GM18502 (cell line): Measurements from ENCODE around the gene KRT13.
"Not testable (repeated sequence)": the region's sequence is repeated elsewhere in the genome, so short reads cannot be mapped to it uniquely, and the experiment has no call there.

Source experiments
- ATAC-seq: cut with Tn5 transposase; IDR thresholded peaks from one replicate; pipeline ENCODE4 v1.9.1; 2021; ENCODE audit warnings: mild to moderate bottlenecking; ENCODE audit not compliant: unreplicated experiment, poor library complexity

Gene KRT13

DNA sequence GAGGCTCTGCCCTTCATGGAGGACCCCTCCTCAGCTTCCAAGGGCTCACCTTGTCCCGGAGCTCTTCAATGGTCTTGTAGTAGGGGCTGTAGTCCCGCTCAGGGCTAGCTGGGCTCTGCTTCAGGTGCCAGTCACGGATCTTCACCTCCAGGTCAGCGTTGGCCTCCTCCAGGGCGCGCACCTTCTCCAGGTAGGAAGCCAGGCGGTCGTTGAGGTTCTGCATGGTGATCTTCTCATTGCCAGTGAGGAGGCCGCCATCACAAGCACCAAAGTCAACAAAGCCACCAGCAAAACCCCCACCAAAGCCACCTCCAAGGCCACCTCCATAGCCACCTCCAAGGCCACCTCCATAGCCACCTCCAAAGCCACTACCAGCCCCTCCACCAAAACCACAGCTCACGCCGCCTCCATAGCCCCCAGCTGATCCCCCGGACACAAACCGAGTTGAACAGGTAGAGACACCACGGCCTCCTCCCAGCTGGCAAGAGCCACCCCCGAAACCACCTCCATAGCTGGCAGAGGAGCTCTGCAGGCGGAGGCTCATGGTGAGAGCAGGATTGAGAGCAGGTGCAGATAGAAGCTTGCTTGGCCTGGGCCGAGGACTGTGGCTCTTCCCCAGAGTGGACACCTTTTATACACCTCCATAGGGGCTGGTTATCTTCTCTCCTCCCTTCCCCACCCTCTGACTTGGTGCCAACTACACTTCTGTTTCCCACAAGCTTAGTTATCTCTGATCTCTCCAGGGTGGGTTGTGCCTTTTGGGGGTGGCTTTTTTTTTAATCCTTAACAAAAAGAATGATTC lies at the start of gene KRT13:
Gene KRT13, minus strand, starts transcription at position 606 of the 802 bp plus-strand sequence. Its CDS starts 62 bp downstream, at position 544.
- ATAC-seq = no peak

DNA sequence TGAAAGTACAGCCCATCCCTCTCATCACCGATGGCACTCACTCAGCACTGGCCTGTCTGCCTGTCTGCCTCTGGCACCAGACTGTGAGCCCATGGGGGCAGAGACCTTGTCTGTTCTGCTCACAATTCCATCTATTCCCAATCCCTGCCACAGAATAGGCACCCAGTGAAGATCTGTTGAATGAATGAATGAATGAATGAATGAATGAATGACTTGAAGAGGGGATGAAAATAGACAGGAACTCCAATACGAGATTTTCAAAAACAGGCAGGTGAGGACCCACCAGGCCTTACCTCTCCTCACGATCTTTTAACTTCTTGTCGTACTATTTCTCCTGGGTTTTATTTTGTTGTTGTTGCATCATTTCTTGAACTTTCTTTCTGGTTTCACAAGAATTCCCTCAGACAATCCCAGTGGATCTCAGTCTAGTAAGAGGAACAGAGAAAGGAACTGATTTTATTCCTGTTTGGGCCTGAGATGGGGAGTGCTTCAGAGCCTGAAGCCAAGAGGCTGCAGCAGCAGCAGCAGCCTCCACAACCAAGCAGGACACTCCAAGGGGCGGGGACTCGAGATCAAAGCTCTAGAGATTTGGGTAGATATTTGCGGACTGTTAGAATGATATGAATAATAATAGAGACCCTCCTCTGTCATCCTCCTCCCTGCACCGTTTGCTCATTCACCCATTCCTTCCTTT lies 48.7 kb upstream of the KRT13 start:
- no peak for ATAC-seq

DNA sequence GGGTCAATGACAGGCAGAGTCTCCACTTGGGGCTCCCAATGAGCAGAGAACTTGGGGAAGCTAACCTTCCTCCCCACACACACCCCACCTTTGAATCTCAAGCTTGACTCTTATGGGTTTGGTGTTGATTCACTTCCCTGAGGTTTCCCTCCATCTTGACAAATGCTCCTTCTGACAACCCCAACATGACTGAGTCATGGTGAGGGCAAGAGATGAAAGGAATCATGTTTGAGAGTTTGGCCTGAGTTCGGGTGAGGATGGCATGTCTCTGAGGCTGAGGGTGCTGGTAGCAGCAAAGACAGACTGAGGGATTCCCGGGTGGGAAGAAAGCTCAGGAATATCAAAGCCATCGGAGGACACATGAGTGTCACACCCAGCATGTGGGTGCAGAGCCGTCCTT lies 47.8 kb upstream of the KRT13 start:
- no peak for ATAC-seq

DNA sequence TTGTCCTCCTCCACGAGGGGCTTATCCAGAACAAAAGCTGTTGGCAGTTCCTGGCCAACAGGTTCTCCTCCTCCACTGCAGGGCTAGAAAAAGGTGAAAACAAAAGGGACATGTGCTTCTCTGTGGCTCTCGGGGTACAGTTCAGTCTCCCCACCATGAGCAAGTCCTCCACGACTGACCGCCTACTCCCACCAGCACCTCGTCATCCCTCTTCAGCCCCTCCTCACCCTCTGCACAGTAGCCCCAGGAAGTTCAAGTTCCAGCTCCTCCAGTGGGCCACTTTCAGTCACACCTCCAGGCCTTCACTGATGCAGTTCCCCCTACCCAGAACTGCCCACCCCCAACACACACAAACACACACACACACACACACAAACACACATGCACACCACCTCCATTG lies 47.0 kb upstream of the KRT13 start:
- ATAC-seq = no peak

DNA sequence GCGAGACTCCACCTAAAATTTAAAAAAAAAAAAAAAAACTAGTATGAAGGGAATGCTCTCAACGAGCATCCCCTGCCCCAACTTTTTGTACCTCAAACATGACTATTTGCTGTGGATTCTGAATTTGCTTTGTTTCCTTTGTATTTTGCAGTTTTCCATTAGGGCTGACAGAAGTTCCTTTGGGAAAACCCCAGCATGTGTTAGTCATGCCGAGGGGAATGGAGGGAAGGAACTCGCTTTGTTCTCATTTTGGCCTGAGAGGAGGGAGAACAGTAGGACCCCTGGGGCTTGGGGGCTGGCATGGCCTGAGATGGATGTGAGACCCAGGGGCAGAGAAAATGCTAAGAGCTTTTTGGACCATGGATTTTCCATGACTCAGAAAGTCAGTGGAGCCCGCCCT lies 46.0 kb upstream of the KRT13 start:
- no peak for ATAC-seq

DNA sequence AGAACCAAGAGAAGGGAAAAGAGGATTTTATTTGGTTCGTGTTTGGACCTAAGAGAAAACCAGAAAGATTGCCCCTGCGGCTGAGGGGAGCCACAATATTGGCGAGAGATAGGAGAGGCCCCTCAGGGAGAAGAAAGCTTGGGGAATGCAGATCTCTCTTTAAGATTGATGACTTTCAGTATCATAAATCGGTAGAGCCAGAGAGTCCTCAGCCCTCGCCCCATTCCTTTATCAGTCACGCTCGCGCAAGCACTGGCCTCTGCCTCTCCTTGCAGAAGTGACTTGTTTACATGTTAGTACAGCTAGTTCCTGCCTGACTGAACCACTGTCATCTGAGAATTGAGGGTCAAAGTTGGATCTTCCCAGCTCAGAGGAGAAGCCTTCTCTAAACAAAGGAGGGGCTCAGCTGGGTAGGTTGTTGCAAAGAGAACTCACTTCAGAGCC lies 44.2 kb upstream of the KRT13 start:
- ATAC-seq = no peak

DNA sequence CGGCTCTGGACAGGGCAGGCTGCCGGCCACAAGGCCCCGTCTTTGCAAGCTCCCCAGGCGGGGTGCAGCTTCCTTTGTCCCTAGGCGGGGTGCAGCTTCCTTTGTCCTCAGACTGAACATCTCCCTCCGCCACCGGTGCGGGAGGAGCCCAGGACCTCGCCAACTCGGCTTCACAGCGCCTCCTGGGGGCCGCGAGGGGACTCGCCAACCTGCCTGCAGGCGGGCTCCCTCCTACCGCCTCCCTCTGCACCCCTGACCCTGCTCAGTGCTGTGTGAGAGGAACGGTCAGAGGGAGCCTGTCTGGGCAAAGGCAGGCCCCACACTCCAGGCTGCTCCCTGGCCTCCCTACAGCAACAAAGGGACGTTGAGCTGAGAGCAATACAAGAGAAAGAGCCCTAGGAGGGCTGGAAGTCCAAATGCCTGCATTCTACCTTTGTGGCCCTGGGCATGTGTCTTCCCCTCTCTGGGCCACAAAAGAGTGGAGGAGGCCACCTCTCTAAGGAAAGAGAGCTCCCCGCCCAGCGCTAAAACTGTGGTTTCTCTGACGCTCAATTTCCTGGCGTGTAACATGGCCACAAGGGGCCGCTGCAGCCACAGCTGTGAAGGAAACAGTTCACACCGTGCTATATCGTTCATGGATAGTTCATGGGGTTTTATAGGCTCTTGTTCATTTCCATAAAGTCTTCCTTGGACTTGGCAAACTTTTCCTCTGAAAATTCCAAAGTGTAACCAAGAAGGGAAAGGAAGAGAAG lies 43.6 kb upstream of the KRT13 start:
- no peak for ATAC-seq

DNA sequence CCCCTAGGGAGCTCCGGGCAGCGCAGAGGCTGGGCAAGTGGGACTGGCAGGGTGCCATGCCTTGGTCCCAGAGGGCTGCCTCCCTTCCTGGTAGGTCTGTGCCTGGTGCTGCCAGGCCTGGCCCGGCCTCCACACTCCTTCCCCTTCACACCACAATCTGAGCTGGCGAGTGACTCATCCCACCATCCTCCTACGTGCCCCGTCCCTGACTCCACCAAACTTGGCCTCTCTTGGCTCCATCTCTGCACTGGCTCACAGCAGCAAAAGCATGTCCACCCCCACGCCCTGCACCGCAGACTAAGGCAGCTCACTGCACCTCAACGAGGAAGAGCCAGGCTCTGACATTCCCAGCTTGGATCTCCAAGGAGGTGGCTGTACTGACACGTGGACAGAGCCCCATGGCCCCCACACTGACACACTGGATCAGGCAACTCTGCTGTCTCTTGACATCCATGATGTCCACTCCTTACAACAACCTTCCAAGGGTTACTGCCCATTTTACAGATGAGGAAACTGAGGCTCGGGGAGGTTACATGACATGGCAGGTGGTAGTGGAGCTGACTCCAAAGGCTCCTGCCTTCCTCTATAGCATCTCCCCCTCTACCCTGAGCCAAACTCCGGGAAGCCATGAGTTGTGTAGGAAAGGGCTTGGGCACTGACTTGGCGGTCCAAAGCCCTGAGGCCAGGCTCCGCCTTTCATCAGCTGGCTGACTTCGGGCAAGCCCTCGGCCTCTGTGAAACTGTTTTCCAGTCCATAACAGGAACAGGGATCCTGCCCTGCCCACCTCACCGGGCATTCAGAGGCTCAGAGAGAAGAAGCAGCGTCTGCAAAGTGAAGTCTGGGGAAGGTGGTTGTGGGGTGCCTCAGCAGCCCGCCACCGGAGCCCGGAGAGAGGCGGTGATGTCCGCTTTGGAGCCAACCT lies 42.8 kb upstream of the KRT13 start:
- no peak for ATAC-seq

DNA sequence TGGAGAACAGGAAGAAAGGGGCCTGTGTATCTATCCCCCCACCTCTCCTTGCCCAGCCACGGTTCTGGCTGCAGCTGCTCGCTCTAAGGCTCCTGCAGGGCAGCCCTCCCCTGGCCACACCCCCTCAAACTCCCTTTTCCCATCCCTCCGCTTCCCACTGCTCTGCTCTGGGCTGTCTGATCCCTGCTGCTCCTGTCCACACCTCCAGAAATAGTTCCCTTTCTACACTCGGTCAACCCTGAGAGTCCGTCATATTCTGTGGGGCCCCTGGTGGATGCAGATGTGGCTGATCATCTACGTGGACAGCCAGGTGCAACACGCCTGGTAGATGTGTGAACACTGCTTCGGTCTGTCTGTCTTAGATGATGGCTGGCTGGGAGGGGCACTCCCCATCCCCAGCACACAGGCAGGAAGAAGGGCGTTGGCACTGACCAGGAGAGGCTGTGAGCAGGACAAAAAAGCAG lies 42.0 kb upstream of the KRT13 start:
- no peak for ATAC-seq

DNA sequence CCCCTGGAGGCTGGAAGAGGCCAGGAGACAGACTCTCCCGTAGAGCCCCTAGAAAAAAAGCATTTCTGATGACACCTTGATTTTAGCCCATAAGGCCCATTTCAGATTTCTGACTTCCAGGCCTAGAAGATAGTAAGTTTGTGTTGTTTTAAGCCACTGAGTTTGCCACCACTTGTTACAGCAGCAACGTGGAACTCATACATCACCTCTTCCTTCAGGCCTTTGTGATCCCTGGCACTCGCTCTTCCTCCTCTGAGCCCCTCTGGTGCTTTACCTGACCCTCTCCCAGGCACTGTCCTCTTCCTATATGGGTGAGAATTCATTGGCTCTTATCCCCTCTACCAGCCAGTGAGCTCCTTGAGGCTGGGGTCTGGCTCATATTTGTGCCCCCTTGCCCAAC lies 41.4 kb upstream of the KRT13 start:
- no peak for ATAC-seq

DNA sequence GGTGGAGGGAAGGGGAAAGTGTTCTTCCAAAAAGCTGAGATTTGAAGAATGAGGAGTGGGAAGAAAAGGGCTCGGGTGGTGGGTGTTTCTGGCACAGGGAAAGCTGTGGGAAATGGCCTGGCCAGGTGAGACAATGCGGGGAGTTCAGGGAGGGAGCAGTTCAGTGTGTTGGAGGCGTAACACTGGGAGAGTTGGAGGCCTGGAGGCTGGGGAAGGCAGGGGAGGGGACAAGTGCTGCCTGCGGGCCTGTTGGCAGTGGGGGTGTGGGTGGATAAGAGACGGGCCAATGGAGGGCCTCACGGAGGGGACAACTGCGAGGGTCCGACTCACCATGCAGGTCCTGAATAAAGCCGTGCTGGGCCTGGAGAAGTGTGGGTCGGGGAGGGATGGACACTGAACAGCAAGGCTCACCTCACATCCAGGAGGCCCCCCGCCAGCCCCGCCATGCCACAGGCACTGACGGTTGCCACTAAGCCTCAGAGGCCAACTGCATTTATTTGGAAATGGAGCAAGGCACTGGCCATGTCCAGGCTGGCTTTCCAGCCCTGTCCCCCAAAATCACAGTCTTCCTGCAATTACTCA lies 40.5 kb upstream of the KRT13 start:
- ATAC-seq = no peak

DNA sequence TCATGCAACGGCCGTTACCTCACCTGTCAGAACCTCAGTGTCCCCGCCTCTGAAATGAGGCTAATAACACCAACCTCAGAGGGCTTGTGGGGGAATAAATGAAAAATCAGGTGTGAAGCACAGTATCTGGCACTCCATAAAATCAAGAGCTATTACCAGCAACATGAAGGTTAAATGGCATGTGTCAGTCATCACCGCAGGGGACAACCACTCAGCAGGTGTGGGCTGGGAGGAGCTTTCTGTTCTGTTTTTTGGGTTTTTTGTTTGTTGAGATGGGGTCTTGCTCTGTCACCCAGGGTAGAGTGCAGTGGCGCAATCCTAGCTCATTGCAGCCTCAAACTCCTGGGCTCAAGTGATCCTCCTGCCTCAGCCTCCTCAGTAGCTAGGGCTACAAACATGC lies 39.5 kb upstream of the KRT13 start:
- ATAC-seq = no peak

DNA sequence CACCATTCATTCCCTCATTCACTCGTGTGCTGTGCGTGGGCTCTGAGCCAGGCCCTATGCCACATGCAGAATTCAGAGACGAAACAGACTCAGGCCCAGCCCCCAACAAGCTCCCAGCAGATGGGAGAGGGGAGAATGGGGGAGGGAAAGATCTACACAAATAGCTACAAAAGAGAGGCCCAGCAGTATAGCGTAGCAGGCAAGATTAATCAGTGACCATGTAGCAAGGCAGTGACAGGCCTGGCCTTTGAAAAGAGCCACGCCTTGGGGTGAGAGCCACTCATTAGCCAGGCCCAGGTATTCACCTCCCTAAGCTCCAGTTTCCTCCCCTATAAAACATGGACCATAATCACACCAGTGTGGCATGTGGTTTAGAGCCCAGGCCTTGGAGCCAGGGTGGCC lies 39.1 kb upstream of the KRT13 start:
- ATAC-seq = no peak

DNA sequence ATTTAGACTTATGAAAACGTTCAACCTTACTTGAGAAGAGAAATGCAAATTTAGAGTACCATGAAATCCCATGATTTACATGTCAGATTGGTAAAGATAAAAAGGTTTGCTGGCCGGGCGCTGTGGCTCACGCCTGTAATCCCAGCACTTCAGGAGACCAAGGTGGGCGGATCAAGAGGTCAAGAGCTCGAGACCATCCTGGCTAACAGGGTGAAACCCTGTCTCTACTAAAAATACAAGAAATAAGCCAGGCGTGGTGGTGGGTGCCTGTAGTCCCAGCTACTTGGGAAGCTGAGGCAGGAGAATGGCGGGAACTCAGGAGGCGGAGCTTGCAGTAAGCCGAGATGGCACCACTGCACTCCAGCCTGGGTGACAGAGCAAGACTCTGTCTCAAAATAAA lies 37.4 kb upstream of the KRT13 start:
- not testable (repeated sequence) for ATAC-seq

DNA sequence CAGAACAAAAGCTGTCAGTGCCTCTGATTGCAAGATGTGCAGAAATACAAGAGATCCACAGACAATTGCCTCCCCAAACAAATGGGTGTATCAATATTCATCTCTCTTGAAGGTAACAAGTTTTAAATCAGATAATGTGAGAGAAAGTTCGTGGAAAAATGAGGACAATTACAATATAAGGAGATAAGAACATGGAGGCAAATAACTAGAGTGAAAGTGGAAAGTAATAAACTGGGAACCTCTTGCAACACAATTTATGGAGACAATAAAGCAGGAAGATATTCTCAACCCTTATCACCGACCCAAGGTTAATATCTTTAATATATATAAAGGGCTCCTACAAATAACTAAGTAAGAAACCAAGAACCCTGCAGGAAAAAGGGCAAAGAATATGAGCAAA lies 36.9 kb upstream of the KRT13 start:
- ATAC-seq = no peak

DNA sequence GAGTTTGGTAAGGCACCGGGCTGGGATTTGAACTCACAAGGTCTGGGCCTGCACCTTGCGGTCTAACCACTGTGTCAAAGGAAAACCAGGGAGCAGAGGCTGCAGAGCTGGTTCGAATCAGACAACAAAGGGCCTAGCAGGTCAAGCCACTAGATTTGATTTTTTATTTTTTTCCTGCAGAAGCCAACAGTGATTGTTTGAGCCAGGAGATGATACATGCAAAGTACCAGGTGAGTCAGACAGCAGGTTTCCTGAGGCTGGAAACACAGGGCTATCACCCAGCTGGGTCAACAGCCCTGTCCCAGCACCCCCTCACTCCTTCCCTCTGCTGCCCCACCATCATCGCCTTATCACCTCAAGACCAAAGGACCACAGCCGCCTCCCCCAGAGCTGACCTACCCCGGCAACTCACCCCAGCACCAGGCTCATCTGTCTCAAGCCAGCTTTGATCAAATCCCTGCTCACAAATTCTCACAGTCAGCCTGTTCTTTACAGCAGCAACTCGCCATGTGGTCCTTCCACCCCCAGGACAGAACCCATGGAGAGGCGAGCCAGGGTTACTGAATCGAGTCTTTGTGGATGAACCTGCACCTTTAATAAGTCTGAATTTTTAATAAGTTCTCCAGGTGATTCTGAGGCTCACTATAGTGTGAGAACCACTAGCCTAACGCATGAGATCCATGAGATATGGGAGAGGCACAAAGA lies 35.7 kb upstream of the KRT13 start:
- no peak for ATAC-seq

DNA sequence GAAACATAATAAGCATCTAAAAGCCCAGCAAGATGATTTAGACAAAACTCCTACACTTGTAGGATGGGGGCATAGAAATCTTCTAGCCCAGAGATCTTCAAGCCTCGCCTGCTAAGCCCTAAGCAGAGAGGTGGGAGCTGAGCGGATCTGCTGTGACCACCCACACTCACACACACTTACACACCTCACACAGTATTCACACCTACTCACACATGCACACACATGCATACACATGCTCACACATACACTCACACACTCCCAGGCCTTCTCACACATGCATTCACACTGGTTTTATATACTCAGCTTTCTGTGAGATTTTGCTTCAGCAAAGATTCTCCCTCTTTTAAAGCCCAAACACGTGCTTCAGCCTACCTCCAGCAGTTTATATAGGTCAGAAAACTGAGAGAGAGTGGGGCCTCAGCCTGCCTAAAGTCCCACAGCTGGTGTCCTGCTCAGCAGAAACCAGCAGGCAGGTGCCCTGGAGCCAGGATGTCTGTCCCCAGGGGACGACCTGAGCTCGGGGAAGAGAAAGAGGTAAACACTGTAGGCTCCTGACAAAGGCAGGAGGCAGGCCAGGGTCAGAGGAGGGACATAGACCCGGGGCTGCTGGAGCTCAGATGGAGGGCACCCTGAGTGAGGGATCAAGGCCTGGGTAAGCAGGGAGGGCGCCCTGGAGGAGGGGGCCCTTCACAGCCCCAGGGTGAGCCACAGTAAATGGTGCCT lies 34.7 kb upstream of the KRT13 start:
- no peak for ATAC-seq

DNA sequence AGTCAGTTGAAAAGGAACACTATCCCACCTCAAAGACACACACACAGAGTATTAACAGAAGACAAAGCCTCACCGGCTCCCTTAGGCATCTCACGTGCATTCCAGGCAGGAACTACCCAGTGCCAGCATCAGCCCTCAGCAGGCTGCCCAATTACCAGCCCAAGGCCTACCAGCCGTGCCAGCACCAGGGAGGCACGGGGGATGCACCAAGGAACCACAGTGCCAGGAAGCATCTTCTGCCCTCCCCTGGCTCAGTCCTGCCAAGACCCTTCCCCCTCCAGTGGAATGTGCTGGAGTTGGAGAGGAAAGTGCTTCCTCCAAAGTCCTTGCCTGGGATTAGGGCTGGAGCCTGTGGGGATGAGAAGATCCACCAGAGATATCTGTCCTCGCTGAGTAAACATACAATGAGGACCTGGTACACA lies 33.7 kb upstream of the KRT13 start:
- ATAC-seq = no peak
